HG02623 (cell line): ENCODE results near the gene ZDHHC13.

Experiments
- ATAC-seq: cut with Tn5 transposase; IDR thresholded peaks from one replicate; pipeline ENCODE4 v1.9.1; 2021; ENCODE audit warnings: moderate library complexity; ENCODE audit not compliant: unreplicated experiment

ZDHHC13 gene

GRCh38 chr11:19163617-19164016 is 46.6 kb downstream of the ZDHHC13 start:
- ATAC-seq, result no peak

GRCh38 chr11:19164230-19164855 is 47.4 kb downstream of the ZDHHC13 start:
- no peak for ATAC-seq

- no peak for ATAC-seq
Measured at GRCh38 chr11:19164881-19165280, 47.9 kb downstream of the ZDHHC13 start.

GRCh38 chr11:19168090-19168489 is 51.1 kb downstream of the ZDHHC13 start:
- ATAC-seq, result no peak

GRCh38 chr11:19173004-19173689 is 56.2 kb downstream of the ZDHHC13 start:
- ATAC-seq, result no peak

GRCh38 chr11:19173964-19174638 is 57.1 kb downstream of the ZDHHC13 start:
- ATAC-seq, result no peak

GRCh38 chr11:19176629-19177186 is 59.7 kb downstream of the ZDHHC13 start:
- no peak for ATAC-seq

- ATAC-seq, result no peak
Measured at GRCh38 chr11:19181531-19182261, 64.7 kb downstream of the ZDHHC13 start.

- ATAC-seq, result no peak
Measured at GRCh38 chr11:19183646-19184045, 66.7 kb downstream of the ZDHHC13 start.

- no peak for ATAC-seq
Measured at GRCh38 chr11:19185036-19185435, 68.1 kb downstream of the ZDHHC13 start.

GRCh38 chr11:19185516-19186052 is 68.6 kb downstream of the ZDHHC13 start:
- no peak for ATAC-seq

GRCh38 chr11:19187114-19187832 is 70.3 kb downstream of the ZDHHC13 start:
- no peak for ATAC-seq

- ATAC-seq, result no peak
Measured at GRCh38 chr11:19187833-19188258, 70.9 kb downstream of the ZDHHC13 start.

GRCh38 chr11:19191530-19192169 is 74.7 kb downstream of the ZDHHC13 start:
- no peak for ATAC-seq

- ATAC-seq, result no peak
Measured at GRCh38 chr11:19193916-19194315, 76.9 kb downstream of the ZDHHC13 start.

- ATAC-seq, result no peak
Measured at GRCh38 chr11:19194620-19195308, 77.8 kb downstream of the ZDHHC13 start.

GRCh38 chr11:19196432-19196831 is 79.5 kb downstream of the ZDHHC13 start:
- ATAC-seq, result no peak

GRCh38 chr11:19199048-19199447 is 82.1 kb downstream of the ZDHHC13 start:
- ATAC-seq, result no peak

GRCh38 chr11:19199771-19200170 is 82.8 kb downstream of the ZDHHC13 start:
- no peak for ATAC-seq
